Stimulated activated CD4-positive, alpha-beta T cell treated with anti-CD3 and anti-CD28 coated beads, Interleukin-12 subunit alpha, Interleukin-12 subunit beta, amount 100 ng/mL, for 48 hours (primary cell): ENCODE data around the gene NOXO1.
"Not testable (repeated sequence)": the region's sequence is repeated elsewhere in the genome, so short reads cannot be mapped to it uniquely, and the experiment has no call there.

ENCODE experiments used
- DNase-seq, 3 donors: peaks; one replicate each; pipeline ENCODE4 v3.0.0-alpha.2; 2020; ENCODE audit warnings: low read depth in 2 of 3, low spot score in 1 of 3

NOXO1 gene

GRCh38 chr16:2011726-2012125 lies 30.5 kb upstream of the NOXO1 start:
- DNase-seq = not testable (repeated sequence)

GRCh38 chr16:2009791-2010510 lies 28.7 kb upstream of the NOXO1 start, which contains the start of gene ZNF598:
Gene ZNF598, minus strand, starts transcription at chr16:2009821.
- DNase-seq = peak; percentile 53 to 79 (median 55)

GRCh38 chr16:2009164-2009711 lies 28.0 kb upstream of the NOXO1 start:
- no peak for DNase-seq

GRCh38 chr16:2008631-2009163 lies 27.4 kb upstream of the NOXO1 start:
- peak in 1 of 3 donors; percentile 45 for DNase-seq

GRCh38 chr16:2008009-2008526 lies 26.8 kb upstream of the NOXO1 start:
- DNase-seq = no peak

GRCh38 chr16:2007081-2007836 lies 26.0 kb upstream of the NOXO1 start:
- no peak for DNase-seq

GRCh38 chr16:2006317-2006716 lies 25.0 kb upstream of the NOXO1 start:
- DNase-seq = no peak

- DNase-seq = no peak
Measured at GRCh38 chr16:2005646-2006045, 24.4 kb upstream of the NOXO1 start.

- no peak for DNase-seq
Measured at GRCh38 chr16:2004795-2005517, 23.7 kb upstream of the NOXO1 start.

GRCh38 chr16:2003827-2004641 lies 22.8 kb upstream of the NOXO1 start:
- DNase-seq = peak; percentile 84 to 90 (median 90)

GRCh38 chr16:2003231-2003826 lies 22.1 kb upstream of the NOXO1 start:
- DNase-seq = no peak

GRCh38 chr16:2002406-2003230 lies 21.3 kb upstream of the NOXO1 start:
- DNase-seq = no peak

GRCh38 chr16:2001456-2002355 lies 20.4 kb upstream of the NOXO1 start:
- no peak for DNase-seq

GRCh38 chr16:2001035-2001434 lies 19.8 kb upstream of the NOXO1 start:
- no peak for DNase-seq

- DNase-seq = no peak
Measured at GRCh38 chr16:1999866-2000514, 18.7 kb upstream of the NOXO1 start.

GRCh38 chr16:1998852-1999801 lies 17.9 kb upstream of the NOXO1 start:
- no peak for DNase-seq
